Skeletal muscle satellite cell (primary cell): ENCODE results near the gene PYCR2. TPM values are rescaled to one million over a fixed set of nuclear protein-coding genes. Genes with fewer than 3 reads are reported as not detected.

Experiments
- small RNA-seq: library from RNA; depleted of rRNA; stranded (forward); fragments of <200 nt; gene quantifications from one replicate; pipeline ENCODE3, GENCODE V24; 2012

Gene PYCR2

Small RNAs within 50 kb of the gene (small RNA-seq; reads per million reads assigned to genes)
- not detected for gene AL117348.1
- not detected for gene NDUFA3P3
